GM03348 (cell line): ENCODE data around the gene PBOV1.
"Not testable (repeated sequence)": the region's sequence is repeated elsewhere in the genome, so short reads cannot be mapped to it uniquely, and the experiment has no call there.

Source experiments
- DNase-seq: peaks from one replicate; pipeline ENCODE4 v3.0.0; 2012; ENCODE audit warnings: low spot score

The PBOV1 gene

DNA sequence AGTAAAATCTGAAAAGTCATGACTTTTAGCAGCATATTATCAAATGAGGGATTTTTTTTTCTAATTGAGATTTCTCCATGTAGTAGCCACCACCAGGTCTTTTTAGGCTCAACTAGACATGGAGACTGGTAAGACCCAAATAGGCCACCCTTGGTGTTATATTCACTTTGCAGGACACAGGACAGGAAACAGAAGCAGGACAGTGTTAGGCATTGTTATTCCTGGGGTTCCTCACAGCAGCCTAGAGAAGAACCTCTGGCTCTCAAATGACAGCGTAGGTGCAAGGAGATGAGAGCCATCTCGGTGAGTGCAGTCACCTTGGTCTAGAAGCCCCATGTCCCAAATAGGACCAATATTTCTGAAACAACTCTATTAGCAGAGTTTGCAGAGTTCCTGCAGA, 19.2 kb upstream of the PBOV1 start:
- DNase-seq: no peak

DNA sequence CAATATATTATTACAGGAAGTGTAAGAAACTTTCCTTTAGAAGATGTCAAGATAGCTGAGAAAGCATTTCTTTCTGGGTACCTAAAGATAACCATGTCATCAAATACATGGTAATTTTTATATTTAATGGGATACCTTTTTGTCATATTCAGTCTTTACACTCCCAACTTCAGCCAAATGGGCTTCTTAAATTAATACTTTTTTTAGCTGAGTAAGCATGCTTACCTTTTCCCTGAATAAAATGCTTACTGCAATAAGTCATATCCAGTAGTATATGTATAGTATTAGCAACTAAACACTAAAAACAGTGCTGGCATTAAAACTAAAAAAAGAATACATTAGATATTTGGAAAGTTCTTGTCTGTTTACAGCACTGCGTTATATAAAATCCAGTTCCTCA, 17.4 kb upstream of the PBOV1 start:
- no peak for DNase-seq

GRCh38 chr6:138235205-138235604, 16.9 kb upstream of the PBOV1 start:
- no peak for DNase-seq

DNA sequence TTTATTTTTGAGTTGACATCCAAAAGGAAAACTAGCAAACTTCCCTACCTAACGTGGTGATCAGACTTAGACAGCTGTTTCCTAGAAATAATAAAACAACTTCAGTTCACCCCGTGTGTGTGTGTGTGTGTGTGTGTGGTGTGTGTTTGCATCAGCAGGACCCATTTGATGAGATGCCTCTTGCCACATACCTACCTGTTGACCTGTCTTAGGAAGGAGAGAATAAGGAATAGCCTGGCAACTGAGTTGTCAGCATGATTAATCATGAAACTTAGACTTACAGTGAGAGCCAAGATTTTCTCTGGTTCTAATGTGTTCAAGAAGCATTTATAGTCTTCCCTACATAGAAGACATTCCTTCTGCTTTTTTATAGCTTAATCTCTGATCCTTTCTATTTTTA, 16.1 kb upstream of the PBOV1 start:
- no peak for DNase-seq

DNA sequence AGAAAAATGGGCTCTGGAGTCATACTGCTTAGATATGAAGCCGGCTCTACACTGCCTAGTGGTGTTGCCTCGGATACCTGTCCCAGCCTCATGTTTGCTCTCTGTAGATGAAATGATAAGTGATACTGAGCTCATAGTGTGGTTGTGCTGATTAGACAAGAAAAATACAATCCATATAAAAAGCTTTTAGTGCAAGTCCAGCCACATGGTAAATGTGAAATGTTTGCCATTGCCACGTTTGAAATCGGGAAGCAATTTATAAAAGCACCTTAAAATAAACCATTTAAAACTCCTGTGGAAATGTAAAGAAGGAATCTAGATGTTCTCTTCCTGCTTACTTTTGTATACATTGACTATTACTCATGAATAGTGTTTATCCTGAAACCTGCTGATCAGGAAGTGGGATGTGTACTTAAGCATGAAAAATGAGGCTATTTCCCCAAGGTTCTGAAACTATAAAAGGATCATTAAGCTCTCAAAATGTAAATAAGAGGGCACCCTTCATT, 13.1 kb upstream of the PBOV1 start:
- no peak for DNase-seq

GRCh38 chr6:138230759-138231380, 12.6 kb upstream of the PBOV1 start:
- DNase-seq: no peak

DNA sequence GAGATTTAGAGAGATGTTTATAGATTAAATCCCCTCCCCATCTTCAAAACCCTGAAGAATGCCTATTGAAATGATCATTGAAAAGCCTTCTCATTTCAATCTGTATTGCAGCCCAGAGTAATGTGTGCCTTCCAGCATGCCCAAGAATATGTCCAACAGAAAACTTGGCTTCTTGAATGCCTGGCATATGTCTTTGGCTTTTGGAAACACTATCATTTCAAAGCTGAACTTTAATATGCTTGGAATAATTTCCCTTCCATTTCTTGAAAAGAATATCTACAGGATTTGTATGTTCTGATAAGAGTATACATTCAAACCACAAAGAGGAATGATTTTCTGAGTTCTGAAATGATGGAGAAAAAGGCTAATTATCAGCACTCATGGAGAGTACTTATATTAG, 11.9 kb upstream of the PBOV1 start:
- no peak for DNase-seq

DNA sequence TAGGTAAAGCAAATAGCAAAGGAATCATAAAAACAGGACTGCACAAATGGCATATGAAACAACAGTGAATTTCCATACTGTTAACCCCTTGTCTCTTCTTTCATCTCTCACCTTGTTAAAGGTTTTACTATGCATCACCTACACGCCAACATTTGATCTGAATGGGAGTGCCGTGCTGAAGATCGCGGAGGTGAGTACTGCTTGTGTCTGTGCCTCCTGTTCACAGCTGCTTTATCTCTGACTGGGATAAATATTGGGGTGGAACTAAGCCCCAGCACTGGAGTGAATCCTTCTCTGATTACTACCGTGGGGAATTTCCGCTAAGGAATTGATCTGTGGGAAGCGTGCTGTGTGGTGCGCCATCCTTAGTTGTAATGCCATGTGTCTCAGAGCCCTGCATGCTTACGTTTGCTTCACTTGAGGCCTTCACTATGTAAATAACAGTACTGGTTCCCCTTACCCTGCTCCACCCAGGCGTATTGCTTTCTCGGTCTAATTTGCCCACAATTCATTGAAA, 11.4 kb upstream of the PBOV1 start:
- no peak for DNase-seq

DNA sequence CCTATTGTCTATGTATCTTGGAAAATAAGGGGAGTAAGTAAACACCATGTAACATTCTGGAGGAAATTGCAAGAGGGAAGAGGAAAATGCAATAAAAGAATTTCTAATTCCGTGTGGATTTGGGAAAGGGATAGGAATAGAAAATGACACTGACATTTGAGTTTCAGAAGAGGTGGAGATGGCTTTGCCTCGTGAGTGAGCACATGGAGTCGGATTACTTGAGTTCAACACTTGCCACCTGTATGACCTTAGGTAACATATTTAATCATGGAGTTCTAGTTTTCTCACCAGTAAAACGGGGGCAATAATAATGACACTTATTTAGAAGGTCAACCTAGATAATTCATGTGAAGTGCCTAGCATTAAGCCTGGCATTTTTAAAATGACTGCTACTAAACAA, 10.8 kb upstream of the PBOV1 start:
- DNase-seq: no peak

- no peak for DNase-seq
Measured at GRCh38 chr6:138227316-138227781, 9.1 kb upstream of the PBOV1 start.

- DNase-seq: peak; percentile 10
Measured at GRCh38 chr6:138226700-138227315, 8.5 kb upstream of the PBOV1 start.

DNA sequence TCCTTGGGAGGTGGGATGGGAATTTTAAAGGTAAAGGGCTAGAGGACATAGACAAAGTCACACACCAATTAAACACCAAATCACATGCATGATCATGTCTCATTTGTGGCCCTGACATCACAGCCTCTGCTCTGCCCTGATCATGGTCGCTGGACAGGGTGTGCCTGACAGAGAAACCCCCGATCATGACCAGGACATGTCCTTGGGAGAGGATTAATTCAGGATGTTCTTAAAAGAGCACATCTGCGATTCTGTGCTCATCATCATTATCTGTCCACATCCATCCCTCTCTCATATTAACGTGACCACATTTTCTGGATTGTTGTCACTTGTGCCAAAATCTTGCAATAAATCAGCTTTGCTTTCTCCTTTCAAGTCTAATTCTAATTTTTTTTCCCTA, 7.7 kb upstream of the PBOV1 start:
- DNase-seq: no peak

- peak; percentile 25 for DNase-seq
Measured at GRCh38 chr6:138222901-138223546, 4.7 kb upstream of the PBOV1 start.

DNA sequence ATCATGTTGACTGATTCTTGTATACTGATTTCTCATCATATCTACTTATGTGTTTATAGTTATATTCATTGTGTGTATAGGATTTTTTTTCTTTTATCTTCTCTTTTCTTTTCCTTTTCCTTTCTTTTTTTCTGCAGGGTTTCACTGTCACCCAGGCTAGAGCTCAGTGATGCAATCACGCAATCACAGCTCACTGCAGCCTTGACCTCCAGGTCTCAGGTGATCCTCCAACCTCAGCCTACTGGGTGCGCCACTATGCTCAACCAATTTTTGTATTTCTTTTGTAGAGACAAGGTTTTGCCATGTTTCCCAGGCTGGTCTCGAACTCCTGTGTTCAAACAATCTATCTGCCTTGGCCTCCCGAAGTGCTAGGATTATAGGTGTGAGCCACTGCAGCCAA, 1.6 kb upstream of the PBOV1 start:
- DNase-seq: no peak

DNA sequence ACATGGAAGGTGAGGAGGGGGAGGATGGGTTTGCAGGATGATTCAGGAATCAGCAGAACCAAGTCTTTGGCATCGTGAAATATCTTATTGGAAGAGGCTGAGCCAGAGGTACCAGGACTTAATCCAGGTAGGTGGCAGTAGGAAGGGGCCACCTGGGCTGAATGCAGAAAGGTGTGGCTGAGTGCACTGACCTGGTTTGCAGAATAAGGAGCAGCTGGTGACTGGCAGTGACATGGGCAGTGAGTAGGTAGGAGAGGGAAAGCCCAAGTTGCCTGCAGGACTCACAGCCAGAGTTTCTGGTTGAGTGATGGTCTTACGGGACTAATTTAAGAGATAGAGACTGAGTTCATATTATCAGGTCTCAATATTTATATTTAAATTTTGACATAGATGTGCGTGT, 1.1 kb upstream of the PBOV1 start:
- DNase-seq: no peak

DNA sequence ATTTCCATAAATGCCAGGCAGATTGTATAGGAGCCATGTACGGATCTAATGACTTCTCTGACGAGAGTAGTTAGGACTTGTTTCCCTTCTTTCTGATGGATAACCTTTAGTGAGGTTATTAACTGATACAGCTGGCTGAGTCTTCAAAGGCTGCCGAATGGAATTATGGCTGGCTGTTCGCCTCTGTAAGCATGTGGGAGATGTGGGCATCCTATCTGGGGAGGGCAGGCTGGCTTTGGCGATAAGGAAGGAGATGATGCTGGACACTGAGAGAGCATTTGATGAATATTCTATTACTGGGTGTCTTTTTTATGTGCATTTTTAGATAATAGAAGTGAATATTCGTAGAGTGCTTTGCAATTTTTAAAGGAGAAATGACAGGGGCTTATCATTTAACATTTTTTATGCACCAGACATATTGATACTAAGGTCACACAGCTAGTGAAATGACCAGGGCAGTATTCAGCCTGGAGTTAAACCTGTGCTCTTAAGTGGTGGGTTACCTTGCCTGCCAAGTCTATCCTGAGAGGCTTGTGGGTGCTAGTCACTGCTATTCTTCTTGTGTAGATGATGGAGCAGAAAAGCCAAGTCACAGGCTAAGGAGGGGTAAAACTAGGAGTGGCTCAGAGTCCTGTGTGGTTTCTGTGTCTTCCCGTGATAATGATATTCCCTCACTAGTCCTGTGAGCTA, 3.1 kb downstream of the PBOV1 start:
- DNase-seq: no peak

- not testable (repeated sequence) for DNase-seq
Measured at GRCh38 chr6:138212530-138212929, 5.8 kb downstream of the PBOV1 start.

- DNase-seq: no peak
Measured at GRCh38 chr6:138211601-138212000, 6.7 kb downstream of the PBOV1 start.

- DNase-seq: no peak
Measured at GRCh38 chr6:138211048-138211581, 7.2 kb downstream of the PBOV1 start.

GRCh38 chr6:138206862-138207261, 11.4 kb downstream of the PBOV1 start:
- no peak for DNase-seq

DNA sequence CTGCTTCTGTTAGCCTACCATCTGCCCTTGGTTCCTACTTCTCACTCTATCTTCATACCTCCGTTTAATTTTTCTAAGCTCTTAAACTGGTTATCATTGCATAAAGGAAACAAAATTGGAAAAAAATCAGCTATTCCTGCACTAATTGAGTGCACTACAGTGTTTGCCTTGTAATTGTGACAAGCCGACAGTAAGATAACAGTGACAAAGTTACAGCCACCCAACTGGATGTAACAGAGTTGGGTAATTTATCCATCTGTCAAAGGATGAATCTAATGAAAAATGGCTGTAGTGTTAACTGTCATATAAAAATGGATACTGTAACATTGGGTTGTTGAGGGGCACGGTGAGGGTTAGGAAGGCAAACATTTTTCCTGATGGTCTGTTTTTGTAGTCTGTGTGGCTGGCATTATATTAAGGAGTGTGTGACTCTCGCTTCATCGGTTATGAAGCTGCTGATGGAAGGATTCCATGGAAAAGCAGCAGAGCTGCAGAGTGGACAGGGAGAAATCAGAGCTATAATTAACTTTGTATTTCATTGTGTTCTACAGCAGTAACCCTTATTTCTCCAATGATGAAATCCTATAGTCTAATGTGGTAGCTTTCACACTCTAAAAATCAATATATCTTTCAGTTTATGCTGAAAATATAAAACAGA, 12.7 kb downstream of the PBOV1 start:
- DNase-seq: no peak
